Fibroblast of skin of back (primary cell): ENCODE data around the gene HBA1.
A peak's percentile ranks its signal among the peaks of the same experiment; 100 is the strongest.
"Not testable (repeated sequence)": the region's sequence is repeated elsewhere in the genome, so short reads cannot be mapped to it uniquely, and the experiment has no call there.

Experiments used
- DNase-seq: peaks from one replicate; pipeline ENCODE4 v3.0.0-alpha.2; 2013

The HBA1 gene

GRCh38 chr16:160242-160641 is 16.2 kb upstream of the HBA1 start:
- not testable (repeated sequence) for DNase-seq

- DNase-seq = no peak
Measured at GRCh38 chr16:160691-161190, 15.7 kb upstream of the HBA1 start.

- no peak for DNase-seq
Measured at GRCh38 chr16:162271-162991, 14.0 kb upstream of the HBA1 start.

GRCh38 chr16:163139-163538 is 13.3 kb upstream of the HBA1 start:
- DNase-seq = not testable (repeated sequence)

GRCh38 chr16:163696-164095 is 12.8 kb upstream of the HBA1 start:
- DNase-seq = not testable (repeated sequence)

GRCh38 chr16:164134-164823 is 12.2 kb upstream of the HBA1 start:
- not testable (repeated sequence) for DNase-seq

GRCh38 chr16:164827-165538 is 11.5 kb upstream of the HBA1 start:
- DNase-seq = no peak

- no peak for DNase-seq
Measured at GRCh38 chr16:165539-166374, 10.7 kb upstream of the HBA1 start, which contains the start of gene HBM. HBM (plus strand) TSS chr16:165978; CDS start chr16:165998, 20 bp downstream.

GRCh38 chr16:166375-167121 is 9.9 kb upstream of the HBA1 start:
- no peak for DNase-seq

GRCh38 chr16:167122-167690 is 9.3 kb upstream of the HBA1 start:
- no peak for DNase-seq

GRCh38 chr16:168424-168823 is 8.1 kb upstream of the HBA1 start:
- DNase-seq = no peak

GRCh38 chr16:169014-169413 is 7.5 kb upstream of the HBA1 start:
- DNase-seq = no peak

- DNase-seq = peak; percentile 32
Measured at GRCh38 chr16:170088-170507, 6.4 kb upstream of the HBA1 start.

- no peak for DNase-seq
Measured at GRCh38 chr16:170788-171187, 5.7 kb upstream of the HBA1 start.

- DNase-seq = not testable (repeated sequence)
Measured at GRCh38 chr16:172374-172941, 4.0 kb upstream of the HBA1 start, which contains the start of gene HBA2. HBA2 (plus strand) TSS chr16:172876; CDS start chr16:172913, 37 bp downstream.

GRCh38 chr16:173211-173854 is 3.1 kb upstream of the HBA1 start:
- not testable (repeated sequence) for DNase-seq

GRCh38 chr16:173928-174769 is 2.3 kb upstream of the HBA1 start:
- peak; percentile 25 for DNase-seq

GRCh38 chr16:175011-175949 is 1.2 kb upstream of the HBA1 start:
- no peak for DNase-seq
